NOMO-1 (cell line): ENCODE results near the gene HEPACAM.

ENCODE experiments used
- DNase-seq, 2 experiments: peaks; one replicate each; lab custom pipeline; 2025; ENCODE audit not compliant: unreplicated experiment in 2 of 2; lab: John Stamatoyannopoulos, UW

The HEPACAM gene

DNA sequence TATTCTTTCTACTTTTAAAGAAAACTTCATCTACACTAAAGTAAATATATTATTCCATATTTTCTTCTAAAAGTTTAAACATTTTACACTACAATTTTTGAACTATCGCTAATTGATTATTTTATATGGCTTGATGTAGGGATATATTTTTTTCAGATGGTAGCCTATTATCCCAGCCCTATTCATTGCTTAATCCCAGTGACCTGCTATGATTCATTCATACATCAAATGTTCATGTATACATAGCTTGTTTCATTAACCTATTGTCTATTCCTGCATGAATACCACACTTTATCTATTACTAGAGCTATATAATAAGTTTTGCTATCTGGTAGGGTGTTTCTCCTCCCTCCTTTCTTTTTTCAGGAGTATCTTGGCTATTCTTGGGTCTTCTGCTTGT is 33.2 kb downstream of the HEPACAM start:
- DNase-seq: no peak

DNA sequence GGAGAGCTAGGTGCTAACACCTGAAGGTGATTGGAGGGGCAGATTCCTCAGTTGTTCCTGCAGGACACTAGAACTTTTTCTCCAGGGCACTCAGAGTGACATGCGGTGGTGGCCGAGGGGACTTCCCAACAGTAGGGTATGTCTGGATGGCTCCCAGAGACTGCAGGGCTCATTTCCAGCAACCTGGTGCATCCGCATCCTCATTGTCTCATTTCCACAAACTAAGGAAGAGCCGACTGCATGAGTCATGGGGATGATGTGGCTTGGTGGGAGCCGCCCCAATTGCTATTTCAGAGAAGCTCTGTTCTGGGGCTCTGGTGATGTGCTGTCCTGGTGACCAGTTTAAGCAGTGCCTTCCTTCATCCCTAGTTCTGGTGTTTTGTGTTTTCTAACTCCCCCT is 35.4 kb downstream of the HEPACAM start:
- no peak for DNase-seq

- no peak for DNase-seq
Measured at GRCh38 chr11:124899383-124900145, 36.3 kb downstream of the HEPACAM start.

GRCh38 chr11:124898711-124899110 is 37.1 kb downstream of the HEPACAM start:
- DNase-seq: no peak

DNA sequence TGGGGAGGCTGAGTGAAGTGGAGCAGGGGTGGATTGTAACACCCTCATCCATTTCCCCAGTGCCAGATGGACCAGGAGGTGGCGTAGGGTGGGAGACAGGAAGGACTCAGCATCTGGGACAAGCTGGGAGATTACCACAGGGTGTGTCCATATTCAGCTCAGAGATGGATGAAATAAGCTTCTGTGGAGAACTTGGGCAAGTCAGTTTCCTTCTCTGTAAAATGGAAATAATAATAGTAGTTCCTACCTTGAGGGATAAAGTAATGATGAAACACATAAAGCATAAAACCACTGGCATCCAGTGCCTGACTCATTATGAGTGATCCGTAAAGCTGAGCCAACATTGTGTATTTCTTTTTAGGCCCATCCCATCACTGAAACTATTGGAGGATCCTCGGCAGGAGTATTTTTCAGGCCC is 37.6 kb downstream of the HEPACAM start:
- no peak for DNase-seq

- no peak for DNase-seq
Measured at GRCh38 chr11:124897674-124898262, 38.1 kb downstream of the HEPACAM start, which contains the start of gene ROBO4. TSS of gene ROBO4 (minus strand) at chr11:124897865. CDS start at chr11:124897795, 70 bp downstream.

GRCh38 chr11:124896821-124897391 is 38.9 kb downstream of the HEPACAM start:
- no peak for DNase-seq

- no peak for DNase-seq
Measured at GRCh38 chr11:124896071-124896750, 39.6 kb downstream of the HEPACAM start.

DNA sequence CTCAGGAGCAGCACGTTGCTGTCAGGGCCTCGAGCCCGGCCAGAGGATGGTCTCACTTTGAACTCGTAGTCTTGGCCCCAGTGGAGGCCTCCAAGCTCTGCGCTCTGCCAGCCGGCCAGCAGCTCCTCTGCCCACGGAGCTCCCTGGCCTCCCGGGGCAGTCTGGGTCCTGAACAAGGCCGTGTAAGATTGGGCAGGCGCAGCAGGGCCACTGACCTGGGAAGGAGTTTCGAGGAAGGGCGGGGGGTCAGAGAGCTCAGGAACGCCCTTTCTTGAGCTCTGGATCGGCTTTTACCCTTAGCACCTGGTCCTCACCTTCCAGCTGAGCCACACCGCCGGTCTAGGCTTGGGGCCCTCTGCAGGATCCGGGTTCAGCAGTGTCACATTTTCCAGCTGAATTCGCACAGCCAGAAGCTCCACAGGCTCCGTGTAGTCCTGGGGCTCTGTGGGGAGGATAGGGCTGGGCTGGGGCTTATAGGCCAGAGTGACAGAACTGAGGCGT is 40.3 kb downstream of the HEPACAM start:
- no peak for DNase-seq

DNA sequence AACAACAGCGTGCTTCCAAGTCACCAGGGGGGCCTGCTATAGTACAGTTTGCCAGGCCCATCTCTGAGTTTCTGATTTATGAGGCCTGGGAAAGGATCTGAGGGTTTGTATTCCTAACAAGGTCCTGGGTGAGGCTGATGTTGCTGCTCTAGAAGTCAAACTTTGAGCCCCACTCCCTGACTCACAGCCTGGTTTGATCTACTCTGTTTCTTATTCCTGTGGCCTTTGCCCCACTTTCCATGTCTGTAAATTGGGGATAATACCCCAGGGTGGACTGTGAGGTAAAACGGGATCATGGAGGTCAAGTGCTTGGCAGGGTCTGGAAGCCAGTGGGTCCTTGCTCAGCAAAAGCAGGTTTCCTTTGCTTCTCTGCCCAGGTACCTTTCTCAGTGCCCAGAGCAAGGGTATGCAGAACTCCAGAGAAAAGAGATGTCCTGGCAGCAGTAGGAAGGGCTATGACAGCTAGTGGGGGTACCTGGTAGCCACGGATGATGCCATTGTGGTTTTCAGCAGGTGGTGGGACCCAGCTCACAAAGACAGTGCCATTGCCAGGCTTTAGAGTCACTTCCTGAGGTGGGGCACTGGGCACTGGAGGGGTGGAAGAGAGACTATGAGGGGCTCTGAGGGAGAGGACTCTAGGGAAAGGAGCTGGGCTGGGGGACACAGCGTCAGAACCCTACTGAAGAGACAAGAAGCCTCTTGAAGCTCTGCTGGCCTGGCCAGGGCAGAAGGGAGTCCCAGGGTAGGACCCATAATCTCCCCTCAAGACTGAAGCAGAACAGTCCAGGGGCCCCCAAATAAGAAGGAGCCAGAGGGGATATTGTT is 41.0 kb downstream of the HEPACAM start:
- no peak for DNase-seq

- DNase-seq: no peak
Measured at GRCh38 chr11:124893781-124894401, 42.0 kb downstream of the HEPACAM start.

GRCh38 chr11:124892750-124893454 is 42.9 kb downstream of the HEPACAM start:
- peak in 1 of 2 experiments; percentile 10 for DNase-seq

- no peak for DNase-seq
Measured at GRCh38 chr11:124892146-124892545, 43.7 kb downstream of the HEPACAM start.

- DNase-seq: no peak
Measured at GRCh38 chr11:124891373-124891861, 44.4 kb downstream of the HEPACAM start.

- DNase-seq: no peak
Measured at GRCh38 chr11:124890683-124891372, 45.0 kb downstream of the HEPACAM start.

- no peak for DNase-seq
Measured at GRCh38 chr11:124890151-124890550, 45.7 kb downstream of the HEPACAM start.

- peak in 1 of 2 experiments; percentile 41 for DNase-seq
Measured at GRCh38 chr11:124889191-124890091, 46.4 kb downstream of the HEPACAM start.

- DNase-seq: no peak
Measured at GRCh38 chr11:124887667-124888013, 48.2 kb downstream of the HEPACAM start.
